Endothelial cell of umbilical vein (primary cell): Measurements from ENCODE around the gene CARS1. TPM values are rescaled to one million over a fixed set of nuclear protein-coding genes. Genes with fewer than 3 reads are reported as not detected.

Experiments
- BruUV-seq: library from RNA; stranded (reverse); fragments of 400-500 nt; replicated peaks from 2 replicates; lab custom pipeline; 2021; lab: Mats Ljungman, UMichigan
- CTCF ChIA-PET: fragments of 300-600, 350-600 bp; sonication (Branson Sonifier 250); formaldehyde crosslinking; loops from one replicate; lab custom pipeline; 2021; ENCODE audit warnings: antibody characterized with exemption, inconsistent platforms; lab: Charles Lee
- POLR2A ChIA-PET: fragments of 300-600, 350-600 bp; sonication (Branson Sonifier 250); formaldehyde crosslinking; loops from one replicate; lab custom pipeline; 2021; ENCODE audit warnings: antibody characterized with exemption, inconsistent platforms; lab: Charles Lee
- DNase-seq: peaks from one replicate; pipeline ENCODE4 v3.0.0-alpha.2; 2011; ENCODE audit warnings: low read depth, low spot score
- FAIRE-seq: peaks from 2 replicates; lab custom pipeline; 2011; peaks lifted over from hg19 to GRCh38; lab: Jason Lieb, UNC
- H2AFZ ChIP-seq: 2 replicates; pipeline ENCODE4 v1.6.0; 2012; ENCODE audit warnings: low read depth, low read length, control low read depth, inconsistent platforms
- H3K27ac ChIP-seq: 2 replicates; pipeline ENCODE4 v1.5.1; 2011; ENCODE audit warnings: low read depth, mild to moderate bottlenecking, control low read depth, low read length, moderate library complexity; ENCODE audit not compliant: insufficient read depth
- H3K27me3 ChIP-seq, 2 experiments: 2 replicates each; pipeline versions ENCODE4 v1.6.0 to v1.6.1; 2011; ENCODE audit warnings: low read length in 2 of 2, mixed read lengths in 1 of 2; ENCODE audit not compliant: control insufficient read depth in 2 of 2, insufficient read depth in 2 of 2
- H3K36me3 ChIP-seq, 2 experiments: 2 replicates in 1 of 2; 3 replicates in 1 of 2; pipeline ENCODE4 v1.5.1; 2011; ENCODE audit warnings: low read length in 2 of 2, mild to moderate bottlenecking in 1 of 2, moderate library complexity in 1 of 2; ENCODE audit not compliant: control insufficient read depth in 2 of 2, insufficient read depth in 2 of 2; ENCODE audit errors: extremely low read depth in 1 of 2
- H3K4me1 ChIP-seq: 3 replicates; pipeline ENCODE4 v1.5.1; 2011; ENCODE audit warnings: mild to moderate bottlenecking, low read length; ENCODE audit not compliant: control insufficient read depth, insufficient read depth; ENCODE audit errors: extremely low read depth
- H3K4me2 ChIP-seq: 2 replicates; pipeline ENCODE4 v1.6.1; 2011; ENCODE audit warnings: low read length, control low read depth, mixed read lengths; ENCODE audit not compliant: insufficient read depth
- H3K4me3 ChIP-seq, 3 experiments: fragments of 200-600 bp in 1 of 3; sonication (generic), shearing (Covaris generic) in 1 of 3; replicated peaks in 1 of 3; 2 replicates each; pipeline ENCODE4 v1.5.1; 2011 to 2016; ENCODE audit warnings: control low read depth in 3 of 3, low read length in 3 of 3, mild to moderate bottlenecking in 2 of 3, inconsistent platforms in 1 of 3, low read depth in 1 of 3, moderate library complexity in 1 of 3; ENCODE audit not compliant: insufficient read depth in 1 of 3
- H3K79me2 ChIP-seq: 2 replicates; pipeline ENCODE4 v1.6.0; 2012; ENCODE audit warnings: low read length, inconsistent platforms; ENCODE audit not compliant: control insufficient read depth, insufficient read depth
- H3K9ac ChIP-seq: replicated peaks from 2 replicates; pipeline ENCODE3; 2011; ENCODE audit warnings: low read length, control low read depth; ENCODE audit not compliant: insufficient read depth; ENCODE audit errors: extremely low read depth
- H3K9me1 ChIP-seq: replicated peaks from 3 replicates; pipeline ENCODE4 v1.6.0; 2011; ENCODE audit warnings: mild to moderate bottlenecking, low read length; ENCODE audit not compliant: control insufficient read depth, insufficient read depth; ENCODE audit errors: extremely low read depth
- H3K9me3 ChIP-seq: replicated peaks from 2 replicates; pipeline ENCODE4 v1.5.1; 2012; ENCODE audit warnings: low read length, inconsistent platforms; ENCODE audit not compliant: control insufficient read depth, insufficient read depth
- H4K20me1 ChIP-seq: replicated peaks from 2 replicates; pipeline ENCODE3; 2011; ENCODE audit warnings: mild to moderate bottlenecking, low read length; ENCODE audit not compliant: control insufficient read depth, insufficient read depth; ENCODE audit errors: extremely low read depth
- EZH2 ChIP-seq: IDR thresholded peaks from 2 replicates; pipeline ENCODE4 v1.6.1; 2012; ENCODE audit warnings: borderline replicate concordance, low read depth, mild to moderate bottlenecking, moderate library complexity, low read length, inconsistent platforms; ENCODE audit not compliant: severe bottlenecking
- FOS ChIP-seq: IDR thresholded peaks from 2 replicates; pipeline ENCODE4 v1.6.1; 2011; ENCODE audit warnings: mild to moderate bottlenecking, low read length, moderate library complexity, borderline replicate concordance; ENCODE audit not compliant: insufficient read depth
- GATA2 ChIP-seq: IDR thresholded peaks from 2 replicates; pipeline ENCODE4 v1.7.0; 2011; ENCODE audit warnings: low read depth, mild to moderate bottlenecking, moderate library complexity, mixed read lengths, low read length; ENCODE audit not compliant: insufficient read length, insufficient read depth
- JUN ChIP-seq: IDR thresholded peaks from 2 replicates; pipeline ENCODE4 v1.6.1; 2011; ENCODE audit warnings: borderline replicate concordance, low read depth; ENCODE audit not compliant: insufficient read length, insufficient read depth
- MYC ChIP-seq: IDR thresholded peaks from one replicate; pipeline ENCODE4 v1.6.1; 2011; ENCODE audit warnings: mild to moderate bottlenecking, low read depth, low read length
- POLR2A ChIP-seq: IDR thresholded peaks from 2 replicates; pipeline ENCODE4 v1.6.1; 2012; ENCODE audit warnings: low read depth, mild to moderate bottlenecking, control low read depth, low read length
- POLR2AphosphoS5 ChIP-seq: IDR thresholded peaks from 2 replicates; pipeline ENCODE4 v1.6.1; 2012; ENCODE audit warnings: low read depth, mild to moderate bottlenecking, control low read depth, low read length, moderate library complexity; ENCODE audit not compliant: insufficient read depth
- dilution Hi-C: fragments of 300-500 bp; cut with MboI; formaldehyde crosslinking; loops from one replicate; pipeline ENCODE4 v1.15.0; 2019; ENCODE audit warnings: low sequenced_read_pairs; ENCODE audit not compliant: extremely low pct_ligation_motif_present
- intact Hi-C: fragments of 100-400 bp; cut with micrococcal nuclease; formaldehyde crosslinking; loops from one replicate; pipeline ENCODE4 v1.10.0; 2022
- polyA plus RNA-seq, 4 experiments: library from polyadenylated mRNA; depleted of rRNA in 3 of 4; stranded (reverse) in 3 of 4; unstranded in 1 of 4; fragments of >200 nt; gene quantifications; 2 replicates each; pipeline versions ENCODE4 v1.2.1 to v1.2.3, GENCODE V29; 2011 to 2012; ENCODE audit warnings: missing spikeins in 1 of 4
- total RNA-seq: library from RNA; stranded (reverse); gene quantifications from 2 replicates; pipeline ENCODE4 v1.2.3, GENCODE V29; 2021
- TF ChIP-seq, protein P1 (sequence below): IDR thresholded peaks from 2 replicates; pipeline ENCODE4 v1.6.1; 2011; ENCODE audit not compliant: insufficient read depth, insufficient read length
- TF ChIP-seq, protein P2 (sequence below), 2 donors: IDR thresholded peaks; 1 replicate in 1 of 2; 2 replicates in 1 of 2; pipeline ENCODE4 v1.5.1; 2011; ENCODE audit warnings: low read length in 2 of 2, mild to moderate bottlenecking in 2 of 2, moderate library complexity in 2 of 2, control low read depth in 1 of 2, inconsistent platforms in 1 of 2, low read depth in 1 of 2; ENCODE audit not compliant: insufficient read depth in 1 of 2; ENCODE audit errors: extremely low read depth in 1 of 2

Gene CARS1
- total and polyA plus RNA-seq, 2 donors (not counting 3 experiments of a cell fraction or from before 2014, with no cell fraction given): 43.5 to 66.2 TPM

DNA sequence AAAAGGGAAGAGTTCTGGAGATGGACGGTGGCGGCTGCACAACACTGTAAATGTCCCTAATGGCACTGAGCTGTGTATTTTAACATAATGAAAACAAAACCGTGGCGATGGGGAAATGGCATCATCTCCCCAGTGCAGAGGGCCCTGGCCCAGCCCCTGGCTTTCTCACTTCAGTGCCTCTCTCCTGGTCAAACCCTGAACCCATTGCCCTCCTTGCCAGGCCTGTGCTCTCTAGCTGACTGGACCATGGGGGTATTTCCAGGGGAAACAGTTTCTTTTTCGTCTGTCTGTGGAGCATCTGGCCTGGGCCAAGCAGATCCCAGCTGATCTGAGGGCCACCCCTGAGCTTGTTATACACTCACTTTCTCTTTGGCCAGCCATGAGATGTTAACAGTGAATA, 47.7 kb downstream of the CARS1 start:
- no peak for FAIRE-seq
- CTCF ChIA-PET: interaction anchor here (1.2 kb wide), 1 partner anchor 12 kb away, joined by 3 read pairs; no protein-coding TSS in a partner anchor
- dilution Hi-C loops: no loop called here
- TF ChIP-seq, protein P1, sequence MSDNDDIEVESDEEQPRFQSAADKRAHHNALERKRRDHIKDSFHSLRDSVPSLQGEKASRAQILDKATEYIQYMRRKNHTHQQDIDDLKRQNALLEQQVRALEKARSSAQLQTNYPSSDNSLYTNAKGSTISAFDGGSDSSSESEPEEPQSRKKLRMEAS: no peak
- no peak for TF ChIP-seq JUN
- TF ChIP-seq EZH2: no peak
- no peak for TF ChIP-seq FOS
- TF ChIP-seq, protein P2, sequence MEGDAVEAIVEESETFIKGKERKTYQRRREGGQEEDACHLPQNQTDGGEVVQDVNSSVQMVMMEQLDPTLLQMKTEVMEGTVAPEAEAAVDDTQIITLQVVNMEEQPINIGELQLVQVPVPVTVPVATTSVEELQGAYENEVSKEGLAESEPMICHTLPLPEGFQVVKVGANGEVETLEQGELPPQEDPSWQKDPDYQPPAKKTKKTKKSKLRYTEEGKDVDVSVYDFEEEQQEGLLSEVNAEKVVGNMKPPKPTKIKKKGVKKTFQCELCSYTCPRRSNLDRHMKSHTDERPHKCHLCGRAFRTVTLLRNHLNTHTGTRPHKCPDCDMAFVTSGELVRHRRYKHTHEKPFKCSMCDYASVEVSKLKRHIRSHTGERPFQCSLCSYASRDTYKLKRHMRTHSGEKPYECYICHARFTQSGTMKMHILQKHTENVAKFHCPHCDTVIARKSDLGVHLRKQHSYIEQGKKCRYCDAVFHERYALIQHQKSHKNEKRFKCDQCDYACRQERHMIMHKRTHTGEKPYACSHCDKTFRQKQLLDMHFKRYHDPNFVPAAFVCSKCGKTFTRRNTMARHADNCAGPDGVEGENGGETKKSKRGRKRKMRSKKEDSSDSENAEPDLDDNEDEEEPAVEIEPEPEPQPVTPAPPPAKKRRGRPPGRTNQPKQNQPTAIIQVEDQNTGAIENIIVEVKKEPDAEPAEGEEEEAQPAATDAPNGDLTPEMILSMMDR (IDR thresholded peaks at IDR 0.05; ENCODE audit: extremely low read depth in 1 of 2, insufficient read depth in 1 of 2, low read depth in 1 of 2, low read length in 2 of 2): no peak
- no peak for TF ChIP-seq MYC
- no peak for TF ChIP-seq POLR2A
- TF ChIP-seq POLR2AphosphoS5: no peak
- no peak for TF ChIP-seq GATA2
- H3K9ac ChIP-seq: no peak overlapping the region
- no peaks in the 10 kb centered on the region for H4K20me1 ChIP-seq
- POLR2A ChIA-PET: no interaction called here
- intact Hi-C loops: no loop called here
- H3K79me2 ChIP-seq: no peaks in the 10 kb centered on the region
- no peaks in the 10 kb centered on the region for H3K9me3 ChIP-seq
- no peak overlapping the region for H2AFZ ChIP-seq
- no peaks in the 10 kb centered on the region for H3K9me1 ChIP-seq
- H3K27me3 ChIP-seq: no peaks in the 10 kb centered on the region
- H3K4me2 ChIP-seq: no peak overlapping the region
- H3K27ac ChIP-seq: no peak overlapping the region
- no TSS peak for BruUV-seq
- peaks cover 10 to 37% of the 10 kb centered on the region in 2 experiments for H3K36me3 ChIP-seq
- H3K4me1 ChIP-seq: no peaks in the 10 kb centered on the region
- DNase-seq: no peak
- H3K4me3 ChIP-seq: no peak overlapping the region
